HG03103 (cell line): ENCODE measurements around the gene TMEM183A.

ENCODE experiments used
- ATAC-seq: cut with Tn5 transposase; IDR thresholded peaks from one replicate; pipeline ENCODE4 v1.9.1; 2021; ENCODE audit warnings: low read depth; ENCODE audit not compliant: unreplicated experiment

Gene TMEM183A

GRCh38 chr1:203063287-203063686 is 56.1 kb downstream of the TMEM183A start:
- ATAC-seq = no peak

DNA sequence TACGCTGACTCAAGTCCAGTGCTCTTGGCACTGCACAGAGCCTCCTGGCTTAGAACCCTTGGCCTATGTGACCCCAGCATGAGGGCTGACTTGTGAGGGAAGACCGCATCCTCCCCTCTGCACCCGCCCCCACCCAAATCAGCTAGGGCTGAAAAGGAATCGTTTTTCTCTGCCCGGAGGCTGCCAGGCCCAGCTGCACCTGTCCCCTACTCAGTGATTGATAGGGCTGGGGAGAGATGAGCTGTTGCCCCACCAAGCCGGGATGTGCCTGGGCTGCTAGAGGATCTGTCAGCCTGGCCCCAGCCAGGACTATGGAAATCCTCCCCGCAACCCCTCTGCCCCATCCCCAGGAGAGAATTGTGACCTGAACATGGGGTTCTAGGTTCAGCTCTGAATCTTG is 58.0 kb downstream of the TMEM183A start:
- no peak for ATAC-seq

DNA sequence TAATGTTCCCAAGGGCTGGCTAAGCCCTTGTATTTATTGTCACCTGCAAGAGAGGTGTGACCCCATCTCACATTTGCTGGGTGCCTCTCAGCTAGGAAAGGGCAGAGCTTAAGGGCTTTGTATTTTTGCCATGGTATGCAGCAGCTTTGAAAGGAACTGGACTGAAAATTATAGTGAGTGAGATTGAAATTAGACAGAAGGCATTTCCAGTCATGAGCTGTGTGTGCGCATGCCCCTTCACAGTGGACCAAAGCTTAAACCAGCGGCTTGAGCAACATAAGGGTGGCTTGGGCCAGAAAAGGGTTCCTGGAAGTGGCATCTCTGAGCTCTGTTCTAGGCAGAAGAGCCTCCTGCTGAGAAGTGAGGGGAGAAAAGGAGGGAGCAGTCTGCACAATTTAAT is 58.8 kb downstream of the TMEM183A start:
- ATAC-seq = no peak

DNA sequence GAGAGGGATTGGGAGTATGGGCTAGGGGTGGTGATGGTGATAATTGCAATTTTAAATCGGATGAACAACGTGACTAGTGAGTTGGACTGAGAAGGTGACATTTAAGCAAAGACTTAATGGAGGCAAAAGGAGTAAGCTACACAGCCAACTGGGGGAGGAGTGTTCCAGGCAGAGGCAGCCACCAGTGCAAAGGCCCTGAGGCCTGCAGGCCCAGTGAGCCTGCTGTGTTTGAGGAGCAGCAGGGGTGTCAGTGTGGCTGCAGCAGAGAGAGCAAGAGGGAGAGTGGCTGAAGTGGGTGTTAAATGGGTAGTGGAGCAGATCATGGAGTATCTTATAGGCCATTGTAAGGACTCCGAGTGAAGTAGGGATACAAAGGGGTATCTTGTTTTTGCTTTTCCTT is 59.8 kb downstream of the TMEM183A start:
- no peak for ATAC-seq

DNA sequence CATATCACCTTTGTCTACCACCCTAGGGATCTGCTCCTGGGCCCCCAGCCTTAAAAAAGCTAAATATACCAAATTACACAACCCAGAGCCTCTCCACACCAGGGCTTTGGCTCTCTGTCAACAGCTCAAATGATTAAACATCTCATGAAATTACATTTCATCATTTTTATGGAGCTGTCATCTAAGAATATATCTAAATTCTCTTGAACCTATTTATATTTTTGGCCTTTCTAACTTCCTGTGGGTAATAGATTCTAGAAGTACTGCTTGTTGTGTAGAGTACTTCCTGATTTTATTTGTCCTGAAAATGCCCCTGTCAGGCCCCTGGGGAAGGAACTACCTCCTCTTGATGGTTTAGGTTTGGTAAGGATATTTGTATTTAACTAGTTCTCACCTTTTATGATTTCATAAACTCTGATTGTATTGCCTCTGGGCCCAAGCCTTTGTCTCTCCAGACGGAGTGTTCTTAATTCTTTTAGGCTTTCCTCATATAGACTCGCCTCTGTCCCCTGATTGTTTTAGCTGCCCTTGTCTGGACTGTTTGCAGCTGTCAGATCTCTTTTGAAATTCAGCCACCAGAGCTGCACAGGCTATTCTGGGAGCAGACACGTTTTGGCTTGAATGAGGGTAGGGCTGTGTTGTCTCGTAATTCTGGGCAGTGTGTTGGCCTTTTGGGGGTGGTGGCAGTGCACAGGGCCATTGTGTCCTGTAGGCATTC is 62.0 kb downstream of the TMEM183A start:
- no peak for ATAC-seq

GRCh38 chr1:203072002-203072602 is 64.9 kb downstream of the TMEM183A start:
- no peak for ATAC-seq

GRCh38 chr1:203072911-203073310 is 65.7 kb downstream of the TMEM183A start:
- ATAC-seq = no peak

GRCh38 chr1:203073469-203073868 is 66.3 kb downstream of the TMEM183A start:
- no peak for ATAC-seq
